Islet of Langerhans (tissue), 1 donor: ENCODE results near the gene PLA2G6.

Experiments
- FAIRE-seq: peaks from one replicate; lab custom pipeline; 2011; peaks lifted over from hg19 to GRCh38; lab: Jason Lieb, UNC

Gene PLA2G6

DNA sequence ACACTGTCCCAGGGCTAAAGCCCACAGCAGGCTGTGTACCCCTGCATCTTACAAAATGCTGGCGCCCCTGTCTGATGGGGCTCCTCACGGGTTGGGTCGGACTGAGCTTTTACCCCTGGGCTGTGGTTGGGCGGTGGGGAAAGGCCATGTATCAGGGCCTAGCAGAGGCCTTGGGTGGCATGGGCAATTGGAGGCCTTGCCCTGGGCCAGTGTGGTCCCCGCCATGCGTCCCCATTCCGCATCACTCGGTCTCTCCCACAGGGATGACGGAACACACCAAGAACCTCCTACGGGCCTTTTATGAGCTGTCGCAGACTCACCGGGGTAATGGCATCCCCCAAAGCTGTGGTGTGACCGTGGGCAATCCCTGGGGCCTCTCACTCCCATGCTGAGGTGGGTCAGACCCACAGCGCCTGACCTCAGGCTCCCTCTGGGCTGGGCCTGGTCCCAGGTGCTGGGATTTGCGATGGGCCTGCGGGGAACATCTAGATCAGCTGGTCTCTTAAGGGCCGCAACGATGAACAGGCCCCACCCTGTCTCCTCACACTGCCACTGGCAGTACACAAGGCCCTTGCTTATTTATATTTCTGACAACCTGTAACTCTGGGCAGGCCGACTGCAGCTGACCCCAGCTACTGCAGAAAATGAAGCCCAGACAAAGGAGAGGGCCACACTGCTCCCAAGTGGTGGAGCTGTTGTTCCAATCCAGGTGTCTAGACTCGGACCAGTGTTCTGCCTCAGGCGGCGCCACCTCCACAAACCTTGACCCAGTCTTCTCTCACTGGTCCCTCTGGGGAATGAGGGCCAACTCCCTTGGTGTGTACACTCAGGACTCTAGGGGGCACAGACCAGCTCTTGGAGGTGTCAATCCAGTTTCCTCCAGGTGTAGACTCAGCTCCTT lies 110.0 kb downstream of the PLA2G6 start:
- FAIRE-seq: no peak

DNA sequence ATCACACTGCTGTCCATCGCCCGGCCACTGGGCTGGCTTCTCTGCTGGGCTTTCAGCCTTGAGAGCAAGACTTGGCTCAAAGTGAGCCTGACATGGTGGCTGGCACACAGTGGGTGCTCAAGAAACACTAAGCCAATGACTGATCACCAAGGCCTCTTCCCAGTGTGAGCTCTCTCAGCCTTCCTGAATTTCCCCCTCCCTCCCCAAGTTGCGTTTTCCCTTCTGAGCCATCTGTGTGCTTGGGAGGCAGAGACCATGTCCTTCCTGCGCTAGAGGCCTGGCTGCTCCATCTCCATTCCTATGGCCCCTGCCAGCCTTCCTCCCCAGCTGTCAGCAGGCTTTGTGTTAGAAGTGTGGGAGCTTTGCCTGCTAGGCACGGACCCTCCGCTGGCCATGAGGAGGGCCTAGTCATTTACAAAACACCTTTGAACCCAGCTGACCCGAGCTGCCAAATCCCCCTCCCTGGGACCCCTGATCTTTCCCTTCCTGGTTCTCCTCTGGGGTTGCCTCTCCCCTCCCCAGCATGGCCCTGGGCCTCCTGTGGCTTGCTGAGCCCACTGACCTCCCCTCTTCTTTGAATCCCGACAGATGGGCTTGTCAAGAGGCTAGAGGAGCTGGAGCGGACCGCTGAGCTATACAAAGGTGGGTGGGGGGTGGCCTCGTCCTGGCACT lies 111.2 kb downstream of the PLA2G6 start:
- no peak for FAIRE-seq

DNA sequence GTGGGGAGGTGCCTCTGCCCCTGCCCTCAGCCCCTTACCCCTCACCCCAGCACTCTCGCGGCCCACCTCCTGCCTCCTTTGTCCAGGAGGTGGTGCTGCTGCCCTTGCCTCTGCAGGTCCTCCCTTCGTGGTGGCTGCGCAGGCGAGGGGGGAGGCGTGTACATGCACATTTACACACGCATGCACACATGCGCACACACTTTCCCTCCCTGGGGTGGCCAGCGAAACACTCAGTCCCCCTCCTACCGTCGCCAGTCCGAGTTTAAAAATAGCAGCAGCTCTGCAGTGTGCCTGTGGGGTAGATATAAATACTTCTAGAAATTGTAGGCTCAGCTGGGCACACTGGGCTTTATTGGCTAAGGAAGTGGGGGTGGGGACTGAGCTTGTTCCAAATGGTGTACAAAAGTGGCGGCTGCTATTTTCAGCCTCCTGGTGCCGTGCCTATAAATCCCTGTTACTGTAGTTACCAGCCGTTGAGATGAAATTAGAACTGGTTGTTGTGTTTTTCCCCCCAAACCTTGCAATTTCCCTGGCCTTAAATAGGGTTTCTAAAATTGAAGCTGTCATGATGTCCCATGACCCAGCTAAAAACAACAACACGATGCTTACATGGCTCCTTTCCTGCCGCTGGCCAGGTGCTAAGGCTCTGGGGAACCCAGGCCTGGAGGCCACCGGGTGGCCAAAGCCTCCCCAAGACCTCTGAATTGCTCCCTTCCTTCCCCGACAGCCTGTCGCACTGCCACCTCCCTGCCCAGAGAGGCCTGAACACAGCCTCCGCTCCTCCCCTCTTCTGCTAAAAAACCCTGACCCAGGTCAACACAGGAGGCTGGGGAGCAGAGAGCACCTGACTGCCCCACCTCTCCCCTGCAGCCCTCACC lies 112.0 kb downstream of the PLA2G6 start:
- no peak for FAIRE-seq

DNA sequence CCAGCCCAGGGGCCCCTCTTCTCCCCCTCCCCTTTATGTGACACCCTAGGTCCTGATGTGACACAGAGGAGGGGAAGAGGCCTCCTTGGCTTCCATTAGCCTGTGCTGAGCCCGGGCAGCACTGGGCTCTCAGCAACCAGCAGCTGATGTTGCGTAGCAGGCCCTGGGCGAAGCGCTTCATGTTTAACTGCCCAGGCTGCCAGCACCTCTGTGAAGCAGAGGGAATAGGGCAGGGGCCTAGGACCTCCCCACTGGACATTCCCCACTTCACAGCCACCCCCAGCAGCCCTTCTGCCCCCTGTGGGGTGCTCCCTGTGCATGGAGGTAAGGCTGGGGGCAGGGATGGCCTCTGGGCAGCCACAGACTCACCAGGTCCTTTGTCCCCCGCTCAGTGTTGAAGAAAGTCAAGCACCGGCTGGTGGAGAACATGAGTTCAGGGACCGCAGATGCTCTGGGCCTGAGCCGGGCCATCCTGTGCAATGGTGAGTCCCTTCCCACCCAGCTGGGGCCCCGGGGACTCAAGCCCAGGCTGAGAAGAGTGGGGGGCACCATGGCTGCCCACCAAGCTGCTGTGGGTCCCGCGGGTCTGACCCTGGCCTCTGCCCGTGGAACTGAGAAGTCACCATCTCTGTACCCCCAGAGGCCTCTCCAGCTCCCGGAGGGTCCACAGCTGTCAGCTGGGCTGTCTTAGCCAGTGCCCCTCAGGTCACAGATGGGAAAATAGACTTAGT lies 112.8 kb downstream of the PLA2G6 start:
- FAIRE-seq: no peak

DNA sequence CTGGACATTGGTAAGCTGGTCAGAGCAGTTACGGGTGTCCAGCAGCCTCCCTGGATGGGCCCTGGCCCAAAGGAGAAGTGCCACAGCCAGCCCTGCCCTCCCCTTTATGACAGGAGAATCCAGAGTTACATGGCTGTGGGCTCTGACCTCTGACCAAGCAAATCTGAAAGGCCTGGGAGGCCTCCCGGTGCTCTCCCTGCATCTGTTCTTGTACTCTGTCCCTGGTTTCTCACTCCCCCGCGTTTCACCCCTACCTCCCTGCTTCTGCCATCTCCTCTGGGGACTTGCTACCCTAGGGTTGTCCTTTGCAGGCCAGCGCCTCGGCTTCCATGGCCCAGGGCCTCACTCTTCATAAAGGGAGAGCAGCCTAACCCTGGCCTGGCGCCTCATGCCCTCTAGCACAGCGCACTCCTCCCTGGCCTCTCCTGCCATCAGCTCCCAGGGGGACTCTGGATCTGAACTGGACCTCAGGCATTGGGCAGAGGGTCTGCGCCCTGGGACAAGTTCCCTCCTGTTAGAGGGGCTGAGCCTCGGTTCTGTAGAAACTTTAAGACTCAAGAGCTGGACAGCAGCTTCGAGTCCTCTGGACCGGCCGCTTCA lies 113.8 kb downstream of the PLA2G6 start:
- FAIRE-seq: no peak

DNA sequence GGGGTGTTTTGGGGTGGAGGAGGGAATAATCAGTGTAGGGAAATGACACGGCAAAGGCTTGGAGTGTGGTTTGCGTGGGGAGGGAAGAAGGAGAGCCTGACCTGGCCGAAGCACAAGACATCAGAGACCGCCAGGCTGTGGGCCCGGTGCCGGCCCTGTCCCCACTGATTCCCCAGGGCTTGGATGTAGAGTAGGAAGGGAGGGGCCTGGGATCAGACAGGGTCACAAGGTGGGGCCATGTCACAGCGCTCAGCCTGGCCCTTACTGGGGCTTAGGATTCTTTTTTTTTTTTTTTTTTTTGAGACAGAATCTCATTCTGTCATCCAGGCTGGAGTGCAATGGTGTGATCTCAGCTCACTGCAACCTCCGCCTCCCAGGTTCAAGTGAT lies 114.6 kb downstream of the PLA2G6 start:
- FAIRE-seq: no peak

DNA sequence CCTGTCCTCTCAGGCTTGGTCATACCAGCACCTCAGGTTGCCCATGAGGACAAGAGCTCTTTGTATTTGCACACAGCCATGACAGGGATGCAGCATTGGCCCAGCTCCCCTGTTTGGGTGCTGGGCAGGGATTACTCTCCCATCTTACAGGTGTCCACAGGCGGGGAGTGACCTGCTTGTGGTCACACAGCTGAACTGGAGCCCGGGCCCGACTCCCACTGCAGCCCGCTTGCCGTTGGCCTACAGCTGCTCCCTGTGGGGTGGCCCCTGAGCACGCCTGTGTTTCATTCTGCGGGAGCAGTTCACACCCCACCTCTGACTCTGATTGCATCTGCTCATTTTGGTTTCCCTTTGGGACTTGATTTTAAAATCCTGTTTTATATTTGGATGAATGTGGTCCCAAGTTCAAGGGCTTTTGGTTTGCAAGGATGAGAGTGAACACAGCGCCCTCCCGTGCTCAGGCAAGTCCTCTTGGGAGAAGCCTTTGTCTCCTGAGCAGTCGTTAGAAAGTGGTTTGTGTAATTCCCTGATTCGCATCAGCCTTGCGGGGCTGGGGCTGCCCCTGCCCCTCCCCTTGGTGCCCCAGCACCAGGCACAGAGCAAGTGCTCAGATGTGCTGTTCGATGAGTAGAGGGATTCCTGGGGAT lies 115.1 kb downstream of the PLA2G6 start:
- FAIRE-seq: no peak

DNA sequence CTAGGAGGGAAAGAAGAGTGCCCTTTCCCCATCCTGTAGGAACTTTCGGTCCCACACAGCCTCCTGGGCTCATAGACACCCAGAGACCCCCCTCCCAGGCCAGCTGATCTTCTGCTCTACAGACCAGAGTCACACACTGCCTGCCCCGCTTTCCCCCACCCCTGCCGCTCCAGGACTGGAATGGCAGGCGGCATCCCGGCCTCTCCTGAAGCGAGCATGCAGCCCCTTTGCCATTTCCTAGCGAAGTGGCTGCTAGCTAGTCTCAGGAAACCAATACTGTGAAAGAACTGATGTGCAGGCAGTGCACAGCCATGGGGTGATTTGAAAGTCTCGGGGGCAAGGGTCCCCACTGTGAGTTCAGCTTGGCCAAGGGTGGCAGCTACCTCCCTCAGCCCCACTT lies 116.1 kb downstream of the PLA2G6 start:
- FAIRE-seq: no peak

DNA sequence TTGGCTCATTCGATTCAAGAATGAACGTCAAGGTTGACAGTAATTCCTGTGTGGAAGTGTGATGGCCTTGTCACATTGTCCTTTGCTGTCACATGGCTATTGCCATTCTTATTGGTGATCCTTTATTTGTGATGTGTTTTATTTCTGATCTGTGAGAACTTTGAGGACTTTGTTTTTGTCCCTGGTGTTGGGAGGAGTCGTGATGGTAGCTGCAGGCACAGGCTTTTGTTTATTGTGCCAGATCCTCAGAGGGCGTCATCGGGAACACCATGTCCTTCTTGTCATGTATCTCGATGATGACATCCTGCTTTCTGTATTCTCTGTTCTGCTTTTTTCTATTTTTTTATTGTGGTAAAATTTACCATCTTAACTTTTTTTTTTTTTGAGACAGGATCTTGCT lies 118.8 kb downstream of the PLA2G6 start:
- no peak for FAIRE-seq
